Dermis microvascular lymphatic vessel endothelial cell (primary cell): ENCODE measurements around the gene BRD1. TPM values are rescaled to one million over a fixed set of nuclear protein-coding genes. Genes with fewer than 3 reads are reported as not detected.

ENCODE experiments used
- DNase-seq, 2 donors: peaks; one replicate each; pipeline versions ENCODE4 v3.0.0 to v3.0.0-alpha.2; 2010; ENCODE audit warnings: low read depth in 2 of 2
- total RNA-seq: library from RNA; depleted of rRNA; stranded (reverse); fragments of >200 nt; gene quantifications from 2 replicates; pipeline ENCODE4 v1.2.1, GENCODE V29; 2014

Gene BRD1
- total RNA-seq = 16.8 and 24.5 TPM in 2 replicates

- peak; percentile 40 to 78 for DNase-seq
These were observed at the start of gene BRD1 for GRCh38 chr22:49827853-49828598. TSS of gene BRD1 (minus strand) at chr22:49827873. CDS start at chr22:49824317, 3,556 bp downstream.

DNA sequence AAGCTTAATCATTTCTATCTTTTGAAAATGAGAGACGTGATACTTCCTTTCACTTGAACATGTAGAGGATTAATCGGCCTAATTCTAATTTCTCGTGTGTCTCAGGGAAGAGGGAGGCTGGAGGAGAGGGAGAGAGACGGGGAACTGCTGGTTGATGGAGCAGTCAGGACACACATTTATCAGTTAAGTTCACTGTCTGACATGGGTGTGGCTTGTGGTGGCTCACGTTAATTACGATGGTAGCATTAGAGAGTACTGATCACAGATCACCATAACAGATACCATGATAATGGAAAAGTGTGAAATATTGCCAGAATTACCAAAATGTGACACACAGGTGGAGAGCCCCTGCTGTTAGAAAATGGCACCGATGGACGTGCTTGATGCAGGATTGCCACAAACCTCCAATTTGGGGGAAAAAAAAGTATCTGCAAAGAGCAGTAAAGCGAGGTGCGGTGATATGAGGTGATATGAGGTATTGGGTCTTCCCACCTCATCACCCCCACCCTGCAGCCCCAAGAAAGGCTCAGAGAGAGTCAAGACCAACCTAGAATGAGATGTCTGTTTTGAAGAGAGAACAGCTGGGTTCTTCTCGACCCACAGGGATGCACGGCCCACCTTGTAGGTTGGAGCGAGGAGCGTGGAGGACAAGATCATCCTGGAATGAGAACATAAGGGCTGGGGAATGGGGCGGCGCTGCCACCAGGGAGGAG, 45.7 kb upstream of the BRD1 start:
- no peak for DNase-seq

DNA sequence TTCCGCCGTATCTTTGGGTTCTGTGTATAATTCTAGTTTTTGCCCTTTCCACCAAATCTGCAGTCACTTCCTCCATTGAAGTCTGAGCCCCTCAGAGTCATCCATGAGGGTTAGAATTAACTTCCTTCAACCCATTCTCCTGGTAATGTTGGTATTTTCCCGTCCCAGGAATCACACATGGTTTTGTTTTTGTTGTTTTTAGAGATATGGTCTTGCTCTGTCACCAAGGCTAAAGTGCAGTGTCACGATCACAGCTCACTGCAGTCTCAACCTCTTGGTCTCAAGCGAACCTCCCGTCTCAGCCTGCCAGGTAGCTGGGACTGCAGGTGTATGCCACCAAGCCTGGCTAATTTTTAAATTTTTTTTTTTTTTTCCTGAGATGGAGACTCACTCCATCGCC, 44.7 kb upstream of the BRD1 start:
- no peak for DNase-seq

DNA sequence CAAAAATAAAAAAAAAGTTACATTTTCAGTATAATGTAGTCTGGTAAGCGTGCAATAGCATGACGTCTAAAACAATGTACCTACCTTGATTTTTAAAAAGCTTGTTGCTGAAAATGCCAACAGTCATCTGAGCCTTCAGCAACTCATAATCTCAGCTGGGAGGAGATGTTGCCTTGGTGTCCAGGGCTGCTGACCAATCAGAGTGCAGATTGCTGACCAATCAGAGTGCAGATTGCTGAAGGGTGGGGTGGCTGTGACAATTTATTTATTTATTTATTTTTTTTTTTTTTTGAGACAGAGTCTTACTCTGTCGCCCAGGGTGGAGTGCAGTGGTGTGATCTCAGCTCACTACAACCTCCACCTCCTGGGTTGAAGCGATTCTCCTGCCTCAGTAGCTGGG, 43.8 kb upstream of the BRD1 start:
- DNase-seq = peak in 1 of 2 donors; percentile 16

DNA sequence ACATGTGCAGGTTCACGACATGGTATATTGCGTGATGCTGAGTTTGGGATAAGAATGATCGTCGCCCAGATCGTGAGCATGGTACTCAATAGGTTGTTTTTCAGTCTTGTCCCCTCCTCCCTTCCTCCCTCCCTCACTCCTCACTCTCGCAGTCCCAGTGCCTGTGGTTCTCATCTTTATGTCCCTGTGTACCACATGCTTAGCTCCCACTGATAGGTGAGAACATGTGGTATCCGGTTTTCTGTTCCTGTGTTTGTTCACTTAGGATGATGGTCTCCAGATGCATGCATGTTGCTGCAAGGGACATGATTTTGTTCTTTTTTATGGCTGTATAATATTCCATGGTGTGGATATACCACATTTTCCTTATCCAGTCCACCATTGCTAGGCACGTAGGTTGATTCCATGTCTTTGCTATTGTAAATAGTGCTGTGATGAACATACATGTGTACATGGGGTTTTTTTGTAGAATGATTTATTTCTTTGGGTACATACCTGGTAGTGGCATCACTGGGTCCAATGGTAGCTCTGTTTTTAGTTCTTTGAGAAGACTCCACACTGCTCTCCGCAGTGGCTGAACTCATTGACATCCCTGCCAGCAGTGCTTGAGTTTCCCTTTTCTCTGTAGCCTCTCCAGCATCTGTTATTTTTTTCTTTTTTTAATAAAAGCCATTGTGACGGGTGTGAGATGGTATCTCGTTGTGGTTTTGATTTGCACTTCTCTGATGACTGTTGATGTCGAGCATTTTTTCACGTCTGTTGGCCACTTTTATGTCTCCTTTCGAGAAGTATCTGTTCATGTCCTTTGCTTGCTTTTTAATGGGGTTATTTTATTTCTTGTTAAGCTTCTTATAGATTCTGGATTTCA, 42.4 kb upstream of the BRD1 start:
- no peak for DNase-seq

DNA sequence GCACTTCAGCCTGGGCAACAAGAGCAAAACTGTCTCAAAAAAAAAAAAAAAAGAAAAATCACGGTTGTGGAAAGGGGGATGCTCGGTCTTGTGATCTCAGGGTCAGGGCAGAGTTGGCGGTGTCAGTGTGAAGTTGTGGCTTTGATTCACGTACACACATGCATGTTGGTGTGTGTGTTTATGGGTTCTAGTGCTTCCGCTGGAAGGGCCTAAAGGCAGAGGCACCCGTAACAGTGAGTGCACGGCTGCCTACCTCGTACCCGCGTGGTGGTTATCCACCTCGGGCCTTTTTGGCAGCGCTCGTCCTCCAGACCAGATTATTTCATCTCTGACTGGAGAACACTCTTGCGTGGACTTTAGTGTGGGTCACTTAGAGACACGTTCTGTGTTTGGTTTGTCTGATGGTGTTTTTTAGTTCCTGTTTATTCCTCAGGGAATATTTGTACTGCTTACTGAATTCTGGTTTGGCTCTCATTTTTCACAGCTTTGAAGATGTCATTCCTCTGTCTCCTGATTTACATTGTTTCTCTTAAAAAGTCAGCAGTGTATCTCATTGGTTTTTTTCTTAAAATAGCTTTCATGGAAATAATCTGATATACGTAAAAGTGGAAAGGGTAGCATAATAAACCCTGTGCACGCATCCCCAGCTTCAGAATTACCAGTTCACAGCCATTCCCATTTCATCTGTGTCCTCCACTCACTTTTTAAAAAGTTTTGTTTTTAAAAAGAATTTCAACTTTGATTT, 41.6 kb upstream of the BRD1 start:
- no peak for DNase-seq

- DNase-seq = no peak
These were observed 39.9 kb upstream of the BRD1 start for GRCh38 chr22:49867303-49868265.

- no peak for DNase-seq
These were observed 39.0 kb upstream of the BRD1 start for GRCh38 chr22:49866646-49867045.

DNA sequence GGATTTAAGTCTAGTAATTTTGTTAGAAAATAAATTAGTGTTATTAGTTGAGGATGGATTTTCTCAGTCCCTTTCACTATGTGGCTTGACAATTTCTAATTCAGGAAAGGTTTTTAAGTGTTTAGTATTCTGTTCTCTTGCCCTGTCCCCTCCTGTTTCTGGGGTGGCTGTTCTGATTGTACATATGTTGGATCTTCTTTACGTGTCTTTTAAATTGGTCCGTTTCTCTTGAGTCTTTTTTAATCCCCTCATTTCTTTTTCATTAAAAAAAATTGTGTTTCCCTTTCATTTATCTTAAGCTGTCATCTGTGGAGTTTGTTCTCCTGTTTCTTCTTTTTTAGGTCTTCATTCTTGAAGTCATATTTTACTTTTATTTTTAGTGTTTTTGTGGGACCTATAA, 38.5 kb upstream of the BRD1 start:
- no peak for DNase-seq

- no peak for DNase-seq
These were observed 37.5 kb upstream of the BRD1 start for GRCh38 chr22:49865156-49865555.

DNA sequence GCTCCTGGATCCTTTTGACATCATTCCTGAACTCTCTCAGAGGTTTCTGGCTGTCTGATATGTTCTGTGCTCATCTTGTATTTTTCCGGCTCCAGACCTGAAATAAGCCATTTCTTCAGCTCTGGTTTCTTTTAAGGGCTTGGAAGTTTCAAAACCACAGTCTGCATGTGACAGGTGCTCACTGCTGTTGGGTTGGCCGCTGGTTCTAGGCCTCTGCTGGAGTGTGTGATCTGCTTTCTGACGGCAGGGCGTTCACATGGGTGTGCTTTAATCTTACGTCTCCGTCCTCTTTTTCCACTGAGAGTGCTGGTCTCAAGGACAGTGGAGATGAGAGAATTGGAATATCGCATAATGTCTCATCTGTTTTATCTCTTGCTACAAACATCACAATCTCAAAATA, 36.3 kb upstream of the BRD1 start:
- no peak for DNase-seq

GRCh38 chr22:49862496-49862776, 34.8 kb upstream of the BRD1 start:
- DNase-seq = no peak

DNA sequence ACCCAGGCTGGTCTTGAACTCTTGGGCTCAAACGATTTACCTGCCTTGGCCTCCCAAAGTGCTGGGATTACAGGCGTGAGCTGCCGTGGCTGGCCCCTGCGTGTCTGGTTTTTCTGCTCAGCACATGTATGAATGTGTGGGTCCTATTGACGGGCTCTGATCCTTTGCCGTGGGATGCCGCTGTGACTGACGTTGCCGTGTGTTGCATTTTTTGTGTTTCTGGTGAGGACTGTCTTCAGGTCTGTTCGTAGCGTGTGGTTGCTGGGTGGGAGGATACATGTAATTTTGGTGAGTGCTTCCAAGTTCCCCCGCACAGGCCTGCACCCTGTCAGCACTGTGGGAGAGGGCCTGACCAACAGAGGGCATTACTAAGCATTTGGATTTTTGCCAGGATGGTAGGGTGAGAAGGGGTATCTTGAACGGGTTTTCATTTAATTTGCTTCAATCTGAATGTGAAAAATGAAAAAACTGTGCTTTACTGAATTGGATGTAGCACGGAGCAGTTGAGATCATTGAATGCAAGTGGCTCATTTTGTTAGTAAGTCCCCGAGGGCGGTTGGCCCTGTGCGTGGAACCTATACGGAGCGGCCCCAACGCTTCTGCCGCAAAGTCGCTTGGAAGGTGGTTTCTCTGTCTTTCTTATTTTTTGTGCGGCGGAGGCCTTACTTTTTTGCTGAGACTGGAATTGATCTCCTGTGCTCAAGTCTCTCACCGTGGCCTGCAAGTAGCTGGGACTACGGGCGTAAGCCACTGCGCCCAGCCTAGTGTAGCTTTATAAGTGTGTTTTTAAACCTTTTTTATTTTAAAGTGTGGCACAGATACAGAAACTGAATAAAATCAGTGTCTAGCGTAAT, 34.2 kb upstream of the BRD1 start:
- DNase-seq = no peak

DNA sequence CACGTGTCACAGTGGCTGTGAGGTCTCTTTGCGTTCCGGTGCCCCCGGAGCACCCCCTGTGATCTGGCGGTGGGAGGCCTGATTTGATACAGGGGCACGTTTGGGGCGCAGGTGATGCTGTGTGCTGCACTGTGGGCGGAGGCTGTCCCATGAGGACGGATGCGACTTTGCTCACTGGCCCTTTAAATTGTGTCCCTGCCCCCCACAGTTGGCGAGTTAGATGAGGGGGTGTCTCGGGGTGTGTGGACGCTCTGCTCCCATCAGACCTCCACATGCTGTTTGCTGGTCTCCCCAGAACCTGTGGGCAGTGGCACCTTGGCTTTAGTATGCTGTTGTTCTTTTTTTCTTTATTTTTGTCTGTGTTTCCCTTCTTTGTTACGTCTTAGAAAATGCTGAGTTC, 31.2 kb upstream of the BRD1 start:
- no peak for DNase-seq

- no peak for DNase-seq
These were observed 29.3 kb upstream of the BRD1 start for GRCh38 chr22:49856766-49857618.

DNA sequence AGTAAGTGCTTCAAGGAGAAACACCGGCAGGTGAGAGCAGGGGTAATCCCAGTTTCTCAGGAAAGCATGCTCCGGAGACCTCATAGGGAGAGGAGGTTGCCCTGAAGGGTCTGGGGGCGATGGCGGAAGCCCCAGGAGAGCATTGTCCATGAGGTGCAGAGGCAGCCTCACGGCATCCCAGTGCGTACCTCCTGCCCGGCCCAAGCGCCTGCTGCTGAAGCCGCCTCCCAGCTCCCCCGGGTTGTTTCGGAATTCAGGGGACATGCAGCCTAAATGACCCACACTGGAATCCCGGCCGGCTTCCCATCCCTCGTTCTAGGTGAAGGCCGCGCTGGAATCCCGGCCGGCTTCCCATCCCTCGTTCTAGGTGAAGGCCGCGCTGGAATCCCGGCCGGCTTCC, 28.7 kb upstream of the BRD1 start:
- no peak for DNase-seq

GRCh38 chr22:49855251-49855911, 27.7 kb upstream of the BRD1 start:
- DNase-seq = peak in 1 of 2 donors; percentile 39
